ACC112 (cell line): Measurements from ENCODE around the gene NF1.
"Not testable (repeated sequence)": the region's sequence is repeated elsewhere in the genome, so short reads cannot be mapped to it uniquely, and the experiment has no call there.

Experiments used
- H2AFZ ChIP-seq: fragments of 200-600 bp; sonication (generic); one replicate; pipeline ENCODE4 v1.6.0; 2017; ENCODE audit warnings: antibody characterized with exemption, low read length; ENCODE audit not compliant: unreplicated experiment
- H3K27ac ChIP-seq: fragments of 200-600 bp; sonication (generic); 2 replicates; pipeline ENCODE4 v1.5.1; 2014; ENCODE audit warnings: low read depth, mild to moderate bottlenecking, antibody characterized with exemption, low read length, moderate library complexity
- H3K27me3 ChIP-seq: fragments of 200-600 bp; sonication (generic); 2 replicates; pipeline ENCODE4 v1.6.1; 2014; ENCODE audit warnings: mild to moderate bottlenecking, antibody characterized with exemption, low read length, moderate library complexity, mixed read lengths; ENCODE audit not compliant: insufficient read depth
- H3K36me3 ChIP-seq: fragments of 200-600 bp; sonication (generic); 2 replicates; pipeline ENCODE4 v1.6.1; 2016; ENCODE audit warnings: mild to moderate bottlenecking, antibody characterized with exemption, low read length, moderate library complexity, mixed read lengths; ENCODE audit not compliant: insufficient read depth
- H3K4me1 ChIP-seq: fragments of 200-600 bp; sonication (generic); one replicate; pipeline ENCODE4 v1.6.1; 2016; ENCODE audit warnings: low read length, mixed read lengths; ENCODE audit not compliant: insufficient read depth, unreplicated experiment, control insufficient read depth
- H3K4me3 ChIP-seq: fragments of 200-600 bp; sonication (generic); 2 replicates; pipeline ENCODE4 v1.5.1; 2014; ENCODE audit warnings: mild to moderate bottlenecking, low read depth, low read length
- H3K79me2 ChIP-seq: fragments of 200-600 bp; sonication (generic); one replicate; pipeline ENCODE4 v1.6.0; 2016; ENCODE audit warnings: low read length; ENCODE audit not compliant: control insufficient read depth, unreplicated experiment, insufficient read depth

The NF1 gene

DNA sequence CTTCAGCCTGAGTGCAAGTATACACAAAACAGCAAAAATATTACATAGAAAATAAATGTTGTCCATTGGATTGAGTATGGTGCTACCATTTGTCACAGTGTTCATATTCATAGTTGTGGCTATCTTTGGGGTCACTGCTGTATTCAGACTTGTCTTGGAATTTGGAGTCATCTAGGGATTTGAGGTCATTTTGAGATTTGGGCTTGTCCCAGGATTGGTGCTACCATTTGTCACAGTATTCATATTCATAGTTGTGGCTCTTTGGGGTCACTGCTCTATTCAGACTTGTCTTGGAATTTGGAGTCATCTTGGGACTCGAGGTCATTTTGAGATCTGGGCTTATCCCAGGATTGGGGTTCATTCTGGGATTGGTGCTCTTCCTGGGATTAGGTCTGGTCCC lies 177.5 kb downstream of the NF1 start:
- no peaks in the 10 kb centered on the region for H3K27me3 ChIP-seq
- no peak overlapping the region for H3K27ac ChIP-seq
- H3K79me2 ChIP-seq, result no peaks in the 10 kb centered on the region
- H3K36me3 ChIP-seq, result peaks cover 16% of the 10 kb centered on the region
- no peak overlapping the region for H3K4me3 ChIP-seq
- no peak overlapping the region for H2AFZ ChIP-seq
- peaks cover 53% of the 10 kb centered on the region for H3K4me1 ChIP-seq

- Histone ChIP-seq H3K4me1 (peaks cover 47% of the 10 kb centered on the region), H3K27ac (no peak overlapping the region), H3K27me3 (no peaks in the 10 kb centered on the region), H3K79me2 (no peaks in the 10 kb centered on the region), H3K4me3 (no peak overlapping the region), H3K36me3 (peaks cover 18% of the 10 kb centered on the region), H2AFZ (no peak overlapping the region)
These were observed 178.0 kb downstream of the NF1 start for GRCh38 chr17:31272803-31273202.

- Histone ChIP-seq H3K79me2 (no peaks in the 10 kb centered on the region), H3K27me3 (no peaks in the 10 kb centered on the region), H3K27ac (peak overlapping the region; percentile 80), H2AFZ (no peak overlapping the region), H3K4me3 (no peak overlapping the region), H3K4me1 (peaks cover 44% of the 10 kb centered on the region), H3K36me3 (peaks cover 18% of the 10 kb centered on the region)
These were observed 178.7 kb downstream of the NF1 start for GRCh38 chr17:31273516-31273915.

- peaks cover 37% of the 10 kb centered on the region for H3K4me1 ChIP-seq
- peak overlapping the region; percentile 26; the same call in 1 of the 2 replicates for H3K4me3 ChIP-seq
- peak overlapping the region; percentile 80 for H3K27ac ChIP-seq
- no peaks in the 10 kb centered on the region for H3K79me2 ChIP-seq
- no peaks in the 10 kb centered on the region for H3K27me3 ChIP-seq
- peaks cover 18% of the 10 kb centered on the region for H3K36me3 ChIP-seq
- no peak overlapping the region for H2AFZ ChIP-seq
These were observed 179.5 kb downstream of the NF1 start for GRCh38 chr17:31274252-31274651.

DNA sequence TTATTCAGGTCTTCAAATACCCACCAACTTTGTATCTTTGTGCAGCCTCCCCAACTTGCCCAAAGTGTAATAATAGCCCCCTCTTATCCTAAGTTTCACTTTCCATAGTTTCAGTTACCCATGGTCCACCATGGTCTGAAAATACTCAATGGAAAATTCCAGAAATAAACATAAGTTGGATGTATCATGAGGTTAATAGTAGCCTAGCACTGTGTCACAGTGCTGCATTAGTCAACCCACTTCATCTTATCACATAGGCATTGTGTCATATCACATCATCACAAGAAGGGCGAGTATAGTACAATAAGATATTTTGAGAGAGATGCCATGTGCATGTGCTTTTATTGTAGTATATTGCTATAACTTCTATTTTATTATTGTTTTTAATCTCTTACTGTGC lies 180.3 kb downstream of the NF1 start:
- peak overlapping the region; percentile 80 for H3K27ac ChIP-seq
- peaks cover 28% of the 10 kb centered on the region for H3K4me1 ChIP-seq

GRCh38 chr17:31279401-31279800 lies 184.6 kb downstream of the NF1 start:
- H3K36me3 ChIP-seq, result peaks cover 8% of the 10 kb centered on the region; the same call in 1 of the 2 replicates
- H3K27ac ChIP-seq, result no peak overlapping the region
- no peaks in the 10 kb centered on the region for H3K27me3 ChIP-seq
- no peak overlapping the region for H2AFZ ChIP-seq
- peaks cover 9% of the 10 kb centered on the region for H3K4me1 ChIP-seq
- no peaks in the 10 kb centered on the region for H3K79me2 ChIP-seq
- no peak overlapping the region for H3K4me3 ChIP-seq

More for the DNA sequence above, 180.3 kb downstream of the NF1 start:
- Histone ChIP-seq H3K79me2 (no peaks in the 10 kb centered on the region), H3K36me3 (peaks cover 18% of the 10 kb centered on the region), H3K4me3 (no peak overlapping the region), H2AFZ (no peak overlapping the region), H3K27me3 (no peaks in the 10 kb centered on the region)

DNA sequence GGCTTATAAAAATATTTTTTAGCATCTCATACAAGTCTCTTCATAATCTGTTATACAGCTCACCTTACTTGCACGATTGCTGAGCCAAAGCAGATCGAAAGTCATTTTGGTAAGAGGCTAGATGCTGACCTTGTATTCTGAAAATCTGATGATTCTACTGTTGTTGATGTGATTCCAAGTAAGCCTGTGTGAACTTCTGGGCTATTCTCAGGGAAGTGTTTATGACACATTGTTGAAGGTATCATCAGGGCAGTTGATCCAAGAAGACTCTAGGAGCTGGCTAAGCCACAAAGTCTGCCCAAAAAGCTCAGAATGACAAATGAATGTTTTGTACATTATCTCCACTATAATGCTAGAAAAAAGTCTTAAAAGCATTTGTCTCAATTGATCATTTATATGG lies 186.3 kb downstream of the NF1 start:
- H3K79me2 ChIP-seq, result no peaks in the 10 kb centered on the region
- no peak overlapping the region for H2AFZ ChIP-seq
- no peaks in the 10 kb centered on the region for H3K27me3 ChIP-seq
- no peak overlapping the region for H3K27ac ChIP-seq
- H3K4me1 ChIP-seq, result no peaks in the 10 kb centered on the region
- no peak overlapping the region for H3K4me3 ChIP-seq
- H3K36me3 ChIP-seq, result 0 out of 2 replicates have a peak, but pooled peaks cover 2% of the 10 kb centered on the region

- Histone ChIP-seq H3K4me3 (no peak overlapping the region), H3K79me2 (no peaks in the 10 kb centered on the region), H3K27me3 (no peaks in the 10 kb centered on the region), H3K36me3 (no peaks in the 10 kb centered on the region), H2AFZ (no peak overlapping the region), H3K4me1 (no peaks in the 10 kb centered on the region), H3K27ac (no peak overlapping the region)
These were observed 189.1 kb downstream of the NF1 start for GRCh38 chr17:31283841-31284240.

- Histone ChIP-seq H2AFZ (no peak overlapping the region), H3K27me3 (no peaks in the 10 kb centered on the region), H3K79me2 (no peaks in the 10 kb centered on the region), H3K4me1 (peaks cover 5% of the 10 kb centered on the region), H3K27ac (no peak overlapping the region), H3K4me3 (no peak overlapping the region), H3K36me3 (no peaks in the 10 kb centered on the region)
These were observed 191.8 kb downstream of the NF1 start for GRCh38 chr17:31286587-31286986.

- H3K79me2 ChIP-seq, result not testable (repeated sequence)
These were observed 193.2 kb downstream of the NF1 start for GRCh38 chr17:31287932-31288331.

GRCh38 chr17:31289790-31290189 lies 195.0 kb downstream of the NF1 start:
- Histone ChIP-seq H3K4me1 (peaks cover 5% of the 10 kb centered on the region), H3K4me3 (no peak overlapping the region), H3K36me3 (no peaks in the 10 kb centered on the region), H3K79me2 (no peaks in the 10 kb centered on the region), H3K27ac (no peak overlapping the region), H2AFZ (no peak overlapping the region), H3K27me3 (no peaks in the 10 kb centered on the region)

More at GRCh38 chr17:31287932-31288331, 193.2 kb downstream of the NF1 start:
- not testable (repeated sequence) for H3K27ac ChIP-seq, H3K4me1 ChIP-seq, H2AFZ ChIP-seq, H3K27me3 ChIP-seq, H3K4me3 ChIP-seq, H3K36me3 ChIP-seq
